D341Med (cell line): Measurements from ENCODE around the gene OVCH2.

Experiments used
- DNase-seq: peaks from one replicate; pipeline ENCODE4 v3.0.0; 2012; ENCODE audit warnings: low spot score

OVCH2 gene

GRCh38 chr11:7639643-7640025, 66.6 kb downstream of the OVCH2 start:
- DNase-seq, result no peak
